CD14-positive monocyte (primary cell): ENCODE data around the gene OTX1. TPM values are rescaled to one million over a fixed set of nuclear protein-coding genes. Genes with fewer than 3 reads are reported as not detected.

Source experiments
- DNase-seq, 3 donors: peaks; one replicate each; pipeline ENCODE4 v3.0.0-alpha.2; 2011 to 2022
- H2AFZ ChIP-seq: 2 replicates; pipeline ENCODE4 v1.6.0; 2012; ENCODE audit warnings: mild to moderate bottlenecking, low read depth, low read length, inconsistent platforms; ENCODE audit not compliant: insufficient read depth, poor library complexity, severe bottlenecking
- H3K27ac ChIP-seq, 2 donors: 1 replicate in 1 of 2; 2 replicates in 1 of 2; pipeline ENCODE4 v1.5.1; 2012 to 2013; ENCODE audit warnings: low read length in 2 of 2, control low read depth in 1 of 2, inconsistent platforms in 1 of 2, low read depth in 1 of 2, mild to moderate bottlenecking in 1 of 2
- H3K27me3 ChIP-seq, 2 donors: one replicate each; pipeline versions ENCODE4 v1.6.0 to v1.6.1; 2011 to 2013; ENCODE audit warnings: low read length in 2 of 2; ENCODE audit not compliant: control insufficient read depth in 2 of 2, insufficient read depth in 2 of 2
- H3K36me3 ChIP-seq, 2 donors: replicated peaks in 1 of 2; 1 replicate in 1 of 2; 2 replicates in 1 of 2; pipeline versions ENCODE4 v1.5.1 to v1.6.1; 2012 to 2013; ENCODE audit warnings: low read length in 2 of 2, control low read depth in 1 of 2, inconsistent platforms in 1 of 2, mild to moderate bottlenecking in 1 of 2; ENCODE audit not compliant: insufficient read depth in 2 of 2, control insufficient read depth in 1 of 2
- H3K4me1 ChIP-seq, 2 donors: 1 replicate in 1 of 2; 2 replicates in 1 of 2; pipeline versions ENCODE4 v1.5.1 to v1.6.1; 2012 to 2013; ENCODE audit warnings: low read length in 2 of 2, control low read depth in 1 of 2, inconsistent platforms in 1 of 2, mild to moderate bottlenecking in 1 of 2, moderate library complexity in 1 of 2; ENCODE audit not compliant: insufficient read depth in 2 of 2, control insufficient read depth in 1 of 2
- H3K4me2 ChIP-seq: replicated peaks from 2 replicates; pipeline ENCODE3; 2012; ENCODE audit warnings: low read length, moderate library complexity, mild to moderate bottlenecking; ENCODE audit not compliant: poor library complexity, severe bottlenecking; ENCODE audit errors: extremely low read depth
- H3K4me3 ChIP-seq, 3 experiments: fragments of 200-600 bp in 1 of 3; sonication (generic) in 1 of 3; replicated peaks in 1 of 3; 1 replicate in 2 of 3; 2 replicates in 1 of 3; pipeline ENCODE4 v1.5.1; 2011 to 2013; ENCODE audit warnings: low read length in 3 of 3, mild to moderate bottlenecking in 3 of 3, control low read depth in 2 of 3, low read depth in 2 of 3, inconsistent platforms in 1 of 3, moderate library complexity in 1 of 3
- H3K79me2 ChIP-seq: 2 replicates; pipeline ENCODE4 v1.6.0; 2012; ENCODE audit warnings: mild to moderate bottlenecking, control low read depth, inconsistent platforms, low read length, moderate library complexity; ENCODE audit not compliant: insufficient read depth
- H3K9ac ChIP-seq: 2 replicates; pipeline ENCODE4 v1.6.0; 2017; ENCODE audit warnings: low read length, mild to moderate bottlenecking; ENCODE audit not compliant: insufficient read depth, poor library complexity, severe bottlenecking
- H3K9me3 ChIP-seq, 2 donors: replicated peaks in 1 of 2; 1 replicate in 1 of 2; 2 replicates in 1 of 2; pipeline versions ENCODE4 v1.5.1 to v1.6.1; 2012 to 2013; ENCODE audit warnings: low read length in 2 of 2, control low read depth in 1 of 2; ENCODE audit not compliant: control insufficient read depth in 1 of 2, insufficient read depth in 1 of 2
- H4K20me1 ChIP-seq: 2 replicates; pipeline ENCODE4 v1.6.0; 2012; ENCODE audit warnings: mild to moderate bottlenecking, low read length, control low read depth, moderate library complexity; ENCODE audit not compliant: insufficient read depth
- H3K27ac Mint-ChIP-seq, 7 donors: one replicate each; pipeline ENCODE4 v1.8.0; 2020; ENCODE audit warnings: mild to moderate bottlenecking in 7 of 7, mixed read lengths in 7 of 7, moderate library complexity in 6 of 7, inconsistent platforms in 2 of 7
- H3K27me3 Mint-ChIP-seq, 3 donors: one replicate each; pipeline ENCODE4 v1.8.0; 2021 to 2022; ENCODE audit warnings: low read depth in 3 of 3, mild to moderate bottlenecking in 3 of 3, mixed read lengths in 3 of 3, moderate library complexity in 3 of 3, inconsistent platforms in 1 of 3
- H3K36me3 Mint-ChIP-seq, 2 donors: one replicate each; pipeline ENCODE4 v1.8.0; 2020; ENCODE audit warnings: mixed read lengths in 2 of 2, inconsistent platforms in 1 of 2, mild to moderate bottlenecking in 1 of 2
- H3K4me1 Mint-ChIP-seq: one replicate; pipeline ENCODE4 v1.8.0; 2020; ENCODE audit warnings: mild to moderate bottlenecking, mixed read lengths
- H3K4me3 Mint-ChIP-seq, 2 donors: one replicate each; pipeline ENCODE4 v1.8.0; 2020; ENCODE audit warnings: mild to moderate bottlenecking in 2 of 2, mixed read lengths in 2 of 2, moderate library complexity in 1 of 2
- H3K9me3 Mint-ChIP-seq, 7 donors: one replicate each; pipeline ENCODE4 v1.8.0; 2020 to 2022; ENCODE audit warnings: mixed read lengths in 7 of 7, mild to moderate bottlenecking in 6 of 7, moderate library complexity in 6 of 7, inconsistent platforms in 2 of 7
- WGBS: methylation state at CpG from one replicate; pipeline ENCODE4 v1.1.5; 2013; ENCODE audit warnings: missing lambda C conversion rate; ENCODE audit not compliant: insufficient coverage; 5-methylcytosine and 5-hydroxymethylcytosine counted together
- intact Hi-C, 2 donors: fragments of 100-400 bp; cut with micrococcal nuclease; formaldehyde crosslinking; loops; one replicate each; pipeline versions ENCODE4 v1.15.0 to v1.15.1; 2023
- polyA plus RNA-seq, 3 donors: library from polyadenylated mRNA; depleted of rRNA in 1 of 3; unstranded in 2 of 3; stranded (reverse) in 1 of 3; fragments of 300-500 nt in 2 of 3; fragments of >200 nt in 1 of 3; fragmentation: Illumina TruSeq in 2 of 3; gene quantifications; 1 replicate in 2 of 3; 2 replicates in 1 of 3; pipeline ENCODE4 v1.2.3, GENCODE V29; 2012 to 2021
- TF ChIP-seq, protein P1 (sequence below): fragments of 200-600 bp; IDR thresholded peaks from one replicate; pipeline ENCODE4 v1.8.0; 2022; ENCODE audit warnings: antibody characterized with exemption, mild to moderate bottlenecking

The OTX1 gene
- polyA plus RNA-seq, 3 donors = not detected

DNA sequence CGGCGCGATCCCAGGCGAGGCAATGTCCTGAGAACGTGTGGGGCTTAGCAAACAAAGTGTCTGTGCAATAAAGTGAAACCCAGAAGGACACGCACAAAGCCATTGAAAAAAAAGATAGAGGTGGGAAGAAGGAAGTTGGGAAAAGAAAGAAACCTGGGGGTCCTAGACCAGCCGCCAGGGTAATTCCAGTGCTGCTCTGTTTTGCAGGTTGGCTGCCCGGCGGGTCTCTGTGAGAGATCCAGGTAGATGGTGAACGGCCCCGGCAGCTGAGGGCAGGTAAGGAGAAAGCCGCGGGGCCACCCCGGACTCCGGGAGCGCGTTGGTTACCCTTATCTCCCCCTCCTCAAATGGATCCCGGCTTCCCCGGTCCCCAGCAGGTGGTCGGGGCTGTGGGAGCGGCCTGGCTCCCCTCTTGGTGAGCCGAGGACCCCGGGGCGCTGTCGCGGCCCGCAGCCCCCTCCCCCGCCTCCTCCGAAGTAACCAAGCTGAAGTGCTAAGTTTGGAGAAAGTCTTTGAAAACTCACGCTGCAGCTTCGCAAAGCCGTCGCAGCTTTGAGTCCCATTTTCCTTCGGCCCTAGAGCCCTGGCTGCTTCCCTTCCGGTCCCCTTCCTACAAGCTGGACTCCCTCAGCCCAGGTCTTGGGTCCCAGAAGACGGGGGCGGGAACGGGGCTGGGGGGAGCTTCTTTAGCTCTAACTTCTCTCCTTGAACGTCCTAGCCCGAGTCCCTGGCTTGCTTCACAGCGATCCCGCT lies 588 bp downstream of the OTX1 start:
- peaks cover 6 to 57% of the 10 kb centered on the region in 2 donors for H3K9me3 ChIP-seq
- H3K4me3 ChIP-seq = peak overlapping the region in 2 of 3 experiments; percentile 19 to 68
- H3K27ac ChIP-seq = no peak overlapping the region
- Mint-ChIP-seq H3K36me3 (peaks cover 21 to 24% of the 10 kb centered on the region in 2 donors), H3K27ac (no peak overlapping the region), H3K4me3 (peak overlapping the region; percentile 66 to 91), H3K27me3 (peaks cover 93 to 99% (median 96%) of the 10 kb centered on the region in 3 donors), H3K4me1 (peaks cover 77% of the 10 kb centered on the region), H3K9me3 (peaks cover 0 to 55% (median 29%) of the 10 kb centered on the region in 7 donors)
- intact Hi-C loops = no loop called here
- no peaks in the 10 kb centered on the region for H3K36me3 ChIP-seq
- peaks cover 92 to 96% of the 10 kb centered on the region in 2 donors for H3K27me3 ChIP-seq
- WGBS = 2% methylated on average over 25 of the region's 42 CpGs
- H3K79me2 ChIP-seq = no peaks in the 10 kb centered on the region
- no peak overlapping the region for H3K9ac ChIP-seq
- TF ChIP-seq, protein P1, sequence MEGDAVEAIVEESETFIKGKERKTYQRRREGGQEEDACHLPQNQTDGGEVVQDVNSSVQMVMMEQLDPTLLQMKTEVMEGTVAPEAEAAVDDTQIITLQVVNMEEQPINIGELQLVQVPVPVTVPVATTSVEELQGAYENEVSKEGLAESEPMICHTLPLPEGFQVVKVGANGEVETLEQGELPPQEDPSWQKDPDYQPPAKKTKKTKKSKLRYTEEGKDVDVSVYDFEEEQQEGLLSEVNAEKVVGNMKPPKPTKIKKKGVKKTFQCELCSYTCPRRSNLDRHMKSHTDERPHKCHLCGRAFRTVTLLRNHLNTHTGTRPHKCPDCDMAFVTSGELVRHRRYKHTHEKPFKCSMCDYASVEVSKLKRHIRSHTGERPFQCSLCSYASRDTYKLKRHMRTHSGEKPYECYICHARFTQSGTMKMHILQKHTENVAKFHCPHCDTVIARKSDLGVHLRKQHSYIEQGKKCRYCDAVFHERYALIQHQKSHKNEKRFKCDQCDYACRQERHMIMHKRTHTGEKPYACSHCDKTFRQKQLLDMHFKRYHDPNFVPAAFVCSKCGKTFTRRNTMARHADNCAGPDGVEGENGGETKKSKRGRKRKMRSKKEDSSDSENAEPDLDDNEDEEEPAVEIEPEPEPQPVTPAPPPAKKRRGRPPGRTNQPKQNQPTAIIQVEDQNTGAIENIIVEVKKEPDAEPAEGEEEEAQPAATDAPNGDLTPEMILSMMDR = no peak
- H3K4me1 ChIP-seq = peaks cover 44 to 80% of the 10 kb centered on the region in 2 donors
- DNase-seq = no peak
- no peak overlapping the region for H2AFZ ChIP-seq
- H4K20me1 ChIP-seq = no peaks in the 10 kb centered on the region
- peak overlapping the region; percentile 76 for H3K4me2 ChIP-seq

DNA sequence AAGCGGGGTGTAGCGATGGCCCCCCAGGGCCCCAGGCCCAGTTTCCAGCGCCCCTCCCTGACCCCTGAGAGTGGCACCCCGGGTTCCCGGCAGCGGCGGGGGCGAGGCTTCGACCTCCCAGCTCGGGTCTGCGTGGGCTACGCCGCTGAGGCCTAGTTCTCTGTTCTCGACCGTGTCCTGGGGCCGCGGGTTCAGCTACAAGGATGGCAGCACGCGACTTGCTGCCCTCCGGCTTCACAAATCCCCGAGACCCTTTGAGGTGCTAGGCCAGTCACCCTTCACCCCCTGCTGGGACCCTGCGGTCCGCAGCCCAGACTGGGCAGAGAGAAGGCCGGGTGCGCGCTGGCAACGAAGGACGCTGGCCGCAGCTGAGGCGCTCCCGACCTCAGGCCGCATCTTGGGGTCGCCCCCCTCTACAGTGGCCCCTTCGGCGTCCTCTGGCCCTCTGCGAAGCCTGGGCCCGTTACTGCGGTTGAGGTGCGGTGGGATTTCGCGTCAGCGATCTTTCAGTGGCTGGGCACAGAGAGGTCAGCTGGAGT lies 1.2 kb downstream of the OTX1 start:
- Histone ChIP-seq H3K4me3 (no peak overlapping the region), H3K9me3 (peaks cover 6 to 63% of the 10 kb centered on the region in 2 donors), H3K4me1 (peaks cover 50 to 86% of the 10 kb centered on the region in 2 donors), H3K36me3 (no peaks in the 10 kb centered on the region), H3K27me3 (peaks cover 92 to 96% of the 10 kb centered on the region in 2 donors), H3K4me2 (peak overlapping the region; percentile 76), H3K79me2 (no peaks in the 10 kb centered on the region), H3K9ac (no peak overlapping the region), H3K27ac (no peak overlapping the region), H4K20me1 (no peaks in the 10 kb centered on the region), H2AFZ (no peak overlapping the region)
- DNase-seq = no peak
- TF ChIP-seq, protein P1 = no peak
- Mint-ChIP-seq H3K36me3 (peaks cover 19 to 23% of the 10 kb centered on the region in 2 donors), H3K27ac (no peak overlapping the region), H3K27me3 (peaks cover 93 to 99% (median 96%) of the 10 kb centered on the region in 3 donors), H3K9me3 (peaks cover 0 to 58% (median 32%) of the 10 kb centered on the region in 7 donors), H3K4me3 (peak overlapping the region in 1 of 2 donors; percentile 97), H3K4me1 (peaks cover 83% of the 10 kb centered on the region)
- WGBS = 7% methylated on average over 42 of the region's 42 CpGs
- intact Hi-C loops = no loop called here
